Activated T-cell treated with anti-CD3 and anti-CD28 coated beads, Interleukin-2, amount 50 U/mL, for 72 hours (primary cell): ENCODE results near the gene RBM7. TPM values are rescaled to one million over a fixed set of nuclear protein-coding genes. Genes with fewer than 3 reads are reported as not detected.

ENCODE experiments used
- ATAC-seq, 2 donors: fragments of 150-1000 bp; cut with Tn5 transposase; replicated peaks in 1 of 2; 2 replicates each; pipeline ENCODE4 v1.10.0; 2021; ENCODE audit warnings: moderate library complexity in 2 of 2, mild to moderate bottlenecking in 1 of 2
- DNase-seq, 2 donors: peaks; one replicate each; pipeline ENCODE4 v3.0.0; 2021 to 2022; ENCODE audit warnings: mixed read lengths in 1 of 2
- H3K27ac Mint-ChIP-seq: one replicate; pipeline ENCODE4 v1.8.0; 2022; ENCODE audit warnings: mild to moderate bottlenecking, moderate library complexity, mixed read lengths
- H3K27me3 Mint-ChIP-seq: one replicate; pipeline ENCODE4 v1.8.0; 2022; ENCODE audit warnings: low read depth, mixed read lengths
- H3K36me3 Mint-ChIP-seq, 2 donors: one replicate each; pipeline ENCODE4 v1.8.0; 2022; ENCODE audit warnings: mixed read lengths in 2 of 2, mild to moderate bottlenecking in 1 of 2; ENCODE audit not compliant: insufficient read depth in 2 of 2
- H3K4me1 Mint-ChIP-seq: one replicate; pipeline ENCODE4 v1.8.0; 2022; ENCODE audit warnings: low read depth, mixed read lengths
- H3K4me3 Mint-ChIP-seq, 2 donors: one replicate each; pipeline ENCODE4 v1.8.0; 2022; ENCODE audit warnings: mild to moderate bottlenecking in 2 of 2, mixed read lengths in 2 of 2, moderate library complexity in 2 of 2
- H3K9me3 Mint-ChIP-seq, 2 donors: one replicate each; pipeline ENCODE4 v1.8.0; 2022; ENCODE audit warnings: mixed read lengths in 2 of 2
- total RNA-seq, 2 donors: library from RNA; stranded (reverse); gene quantifications; one replicate each; pipeline ENCODE4 v1.2.3, GENCODE V29; 2022

RBM7 gene
- total RNA-seq, result 10 to 100 TPM; 40.7 to 52.0 TPM

GRCh38 chr11:114400216-114400914 lies at the start of gene RBM7, which contains the start of gene C11orf71:
Gene RBM7 (plus strand): TSS chr11:114400666. CDS start chr11:114400672, 6 bp downstream.
Gene C11orf71 (minus strand): TSS chr11:114400511. CDS start chr11:114400331, 180 bp downstream.
- peak; percentile 97 to 98 for DNase-seq
- peak within 1 kb of the TSS; percentile 91 to 99 for H3K4me3 Mint-ChIP-seq
- H3K9me3 Mint-ChIP-seq, result no peaks in the 10 kb centered on the region
- no peaks in the 10 kb centered on the region for H3K27me3 Mint-ChIP-seq
- H3K36me3 Mint-ChIP-seq, result peaks cover 17 to 25% of the 10 kb centered on the region in 2 donors
- ATAC-seq, result peak; percentile 95 to 96
- H3K4me1 Mint-ChIP-seq, result peaks cover 59% of the 10 kb centered on the region
- peak within 1 kb of the TSS; percentile 99 for H3K27ac Mint-ChIP-seq

DNA sequence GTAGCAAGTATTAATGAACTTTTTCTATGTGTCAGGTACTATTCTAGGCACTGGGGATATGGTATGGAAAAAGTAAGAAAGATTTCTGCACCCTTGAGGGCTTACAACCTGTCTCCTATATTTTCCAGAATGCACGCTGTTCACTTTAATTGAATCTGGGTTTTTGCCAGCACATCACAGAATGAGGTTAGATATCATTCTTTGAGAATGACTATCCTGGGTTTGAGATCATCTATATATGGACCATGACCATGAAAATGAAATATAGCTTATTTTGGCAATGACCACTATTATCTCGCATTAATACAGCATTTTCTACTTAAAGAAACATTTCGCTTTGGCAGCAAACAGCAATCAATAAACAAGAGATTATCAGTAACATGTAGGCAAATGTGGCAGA lies 47.0 kb upstream of the RBM7 start:
- Mint-ChIP-seq H3K27ac (no peak overlapping the region), H3K4me1 (no peaks in the 10 kb centered on the region), H3K27me3 (peaks cover 6% of the 10 kb centered on the region), H3K9me3 (no peaks in the 10 kb centered on the region), H3K4me3 (no peak overlapping the region), H3K36me3 (no peaks in the 10 kb centered on the region)
- DNase-seq, result no peak
- ATAC-seq, result no peak

DNA sequence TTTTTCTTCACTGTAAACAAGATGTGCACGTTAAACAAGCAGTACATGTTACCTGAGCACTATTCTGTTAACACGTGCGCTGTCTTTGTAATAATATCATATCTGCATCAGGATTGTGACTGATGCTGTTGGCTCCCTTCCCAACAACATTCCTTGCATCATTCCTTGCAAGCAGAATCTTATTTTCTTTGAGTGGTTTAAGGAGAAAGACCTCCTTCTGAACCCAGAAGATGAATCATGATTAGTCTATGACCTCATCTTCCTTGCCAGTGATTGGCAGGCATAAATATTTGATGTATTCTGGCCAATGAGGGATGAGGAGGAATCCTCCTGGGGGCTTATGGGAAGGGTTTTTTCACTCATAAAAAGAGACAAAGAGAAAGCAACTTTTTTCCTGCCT lies 46.4 kb upstream of the RBM7 start:
- Mint-ChIP-seq H3K4me3 (no peak overlapping the region), H3K9me3 (no peaks in the 10 kb centered on the region)

GRCh38 chr11:114358716-114359115 lies 41.8 kb upstream of the RBM7 start:
- DNase-seq, result no peak
- Mint-ChIP-seq H3K4me1 (no peaks in the 10 kb centered on the region), H3K4me3 (no peak overlapping the region), H3K27me3 (peaks cover 15% of the 10 kb centered on the region), H3K9me3 (no peaks in the 10 kb centered on the region), H3K36me3 (no peaks in the 10 kb centered on the region), H3K27ac (no peak overlapping the region)
- no peak for ATAC-seq

More for the DNA sequence above, 46.4 kb upstream of the RBM7 start:
- no peak for ATAC-seq
- H3K4me1 Mint-ChIP-seq, result no peaks in the 10 kb centered on the region
- H3K27me3 Mint-ChIP-seq, result peaks cover 6% of the 10 kb centered on the region
- DNase-seq, result no peak
- H3K27ac Mint-ChIP-seq, result no peak overlapping the region
- no peaks in the 10 kb centered on the region for H3K36me3 Mint-ChIP-seq

DNA sequence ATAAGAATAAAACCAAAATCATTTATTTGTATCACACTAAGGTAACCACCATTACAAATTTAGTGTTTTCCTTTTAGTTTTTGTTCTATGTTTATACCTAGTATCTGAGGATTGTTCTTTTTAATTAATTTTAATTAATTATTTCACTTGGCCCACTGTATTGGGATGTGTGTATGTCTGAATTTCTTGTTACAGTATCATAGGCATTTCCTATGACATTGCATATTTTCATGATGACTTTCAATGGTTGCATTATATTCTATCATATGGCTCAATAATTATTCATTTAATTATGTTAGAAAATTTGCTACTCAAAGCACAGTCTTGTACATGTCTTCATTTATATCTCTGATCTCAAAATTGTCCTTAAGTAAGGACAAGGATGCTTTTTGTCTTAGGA lies 41.1 kb upstream of the RBM7 start:
- no peak for ATAC-seq
- no peak overlapping the region for H3K27ac Mint-ChIP-seq
- H3K27me3 Mint-ChIP-seq, result peaks cover 15% of the 10 kb centered on the region
- no peak overlapping the region for H3K4me3 Mint-ChIP-seq
- no peaks in the 10 kb centered on the region for H3K9me3 Mint-ChIP-seq
- H3K4me1 Mint-ChIP-seq, result no peaks in the 10 kb centered on the region
- H3K36me3 Mint-ChIP-seq, result no peaks in the 10 kb centered on the region
- DNase-seq, result no peak

GRCh38 chr11:114362326-114362725 lies 38.1 kb upstream of the RBM7 start:
- ATAC-seq (no peak), DNase-seq (no peak)
- Mint-ChIP-seq H3K36me3 (no peaks in the 10 kb centered on the region), H3K27ac (no peak overlapping the region), H3K9me3 (no peaks in the 10 kb centered on the region), H3K27me3 (peaks cover 24% of the 10 kb centered on the region), H3K4me1 (no peaks in the 10 kb centered on the region), H3K4me3 (no peak overlapping the region)

GRCh38 chr11:114362958-114363357 lies 37.5 kb upstream of the RBM7 start:
- DNase-seq (no peak), ATAC-seq (no peak)
- Mint-ChIP-seq H3K36me3 (no peaks in the 10 kb centered on the region), H3K4me1 (no peaks in the 10 kb centered on the region), H3K27me3 (peaks cover 24% of the 10 kb centered on the region), H3K4me3 (no peak overlapping the region), H3K27ac (no peak overlapping the region), H3K9me3 (no peaks in the 10 kb centered on the region)

DNA sequence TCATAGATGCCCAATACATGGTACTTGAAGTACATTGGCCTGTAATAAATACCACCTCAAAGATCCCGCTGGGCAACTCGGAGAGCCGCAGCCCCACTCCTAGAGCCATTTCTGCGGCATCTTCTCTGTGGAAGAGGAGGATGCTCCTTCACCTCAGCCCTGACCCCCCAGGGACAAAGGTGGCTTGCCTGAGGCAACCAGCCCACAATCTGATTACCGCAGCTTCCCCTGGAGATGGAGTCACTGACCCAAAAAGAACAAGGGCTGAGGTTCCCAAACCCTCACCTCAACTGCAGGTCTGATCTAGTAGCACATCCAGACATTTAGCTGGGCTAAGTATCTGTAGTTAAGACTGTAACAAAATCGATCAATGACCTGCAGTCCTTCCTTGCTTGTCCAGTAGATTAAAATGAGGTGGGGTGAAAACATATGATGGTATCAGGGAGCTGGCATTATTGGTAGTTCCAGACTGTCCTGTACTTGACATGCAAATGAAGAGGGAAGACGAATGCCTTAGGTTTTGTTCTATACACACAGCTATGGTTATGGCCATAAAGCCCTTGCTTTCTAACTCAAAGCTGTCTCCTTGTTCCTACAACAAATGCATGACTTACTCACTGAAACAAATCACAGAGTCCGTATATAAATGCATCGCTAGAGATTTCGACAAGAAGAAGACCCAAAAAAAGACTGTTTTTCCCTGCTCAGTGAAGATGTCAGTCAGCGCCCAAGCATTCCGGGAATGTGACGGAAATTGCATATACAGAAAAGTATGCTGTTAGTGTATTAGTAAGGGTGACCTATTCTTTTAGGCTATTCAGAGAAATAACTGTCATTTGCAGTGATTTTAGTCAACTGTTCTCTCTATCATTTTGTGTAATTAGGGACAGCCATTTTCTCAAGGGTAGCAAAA lies 33.9 kb upstream of the RBM7 start:
- Mint-ChIP-seq H3K27ac (no peak overlapping the region), H3K4me3 (no peak overlapping the region), H3K4me1 (no peaks in the 10 kb centered on the region), H3K36me3 (no peaks in the 10 kb centered on the region), H3K9me3 (no peaks in the 10 kb centered on the region), H3K27me3 (peaks cover 22% of the 10 kb centered on the region)
- DNase-seq (no peak), ATAC-seq (no peak)

DNA sequence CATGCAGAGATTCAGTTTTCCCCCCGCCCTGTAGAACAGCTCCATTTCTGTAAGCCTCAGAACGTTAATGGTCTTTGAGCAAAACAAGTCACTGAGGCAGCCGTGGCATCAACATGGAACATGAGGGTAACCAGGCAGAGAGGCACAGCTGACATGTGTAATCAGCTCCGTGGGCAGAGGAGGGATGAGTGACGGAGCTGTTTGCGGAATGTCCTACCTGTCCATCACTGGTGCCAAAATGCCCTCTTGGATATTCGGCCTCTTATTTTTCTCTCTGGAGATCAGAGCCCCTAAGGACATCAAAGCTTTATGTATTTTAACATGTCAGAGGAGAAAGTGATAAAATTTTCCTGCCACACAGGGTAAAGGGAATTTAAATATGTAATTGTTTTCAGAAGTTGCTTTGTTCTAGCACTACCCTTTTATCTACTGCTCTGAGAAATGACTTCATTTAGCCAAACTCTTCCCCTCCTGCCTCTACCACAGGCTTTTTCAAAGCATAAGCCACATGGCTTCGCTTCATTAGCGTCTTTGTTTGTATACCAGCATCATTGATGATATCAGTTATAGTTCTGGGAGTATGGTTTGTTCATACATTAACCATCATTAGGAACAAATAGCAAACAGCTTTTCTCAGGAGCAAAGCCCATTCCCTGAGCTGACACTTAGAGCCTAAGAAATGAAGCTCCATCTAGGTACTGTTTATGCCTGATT lies 33.1 kb upstream of the RBM7 start:
- no peaks in the 10 kb centered on the region for H3K9me3 Mint-ChIP-seq
- H3K27ac Mint-ChIP-seq, result no peak overlapping the region
- peaks cover 22% of the 10 kb centered on the region for H3K27me3 Mint-ChIP-seq
- no peaks in the 10 kb centered on the region for H3K4me1 Mint-ChIP-seq
- no peak overlapping the region for H3K4me3 Mint-ChIP-seq
- no peaks in the 10 kb centered on the region for H3K36me3 Mint-ChIP-seq
- no peak for ATAC-seq
- no peak for DNase-seq

- ATAC-seq (no peak), DNase-seq (no peak)
- Mint-ChIP-seq H3K36me3 (no peaks in the 10 kb centered on the region), H3K27me3 (peaks cover 26% of the 10 kb centered on the region), H3K4me1 (no peaks in the 10 kb centered on the region), H3K27ac (no peak overlapping the region), H3K9me3 (no peaks in the 10 kb centered on the region), H3K4me3 (no peak overlapping the region)
Measured at GRCh38 chr11:114368918-114369680, 31.4 kb upstream of the RBM7 start.

- H3K27me3 Mint-ChIP-seq, result peaks cover 6% of the 10 kb centered on the region
- ATAC-seq (no peak), DNase-seq (no peak)
- H3K27ac Mint-ChIP-seq, result no peak overlapping the region
- H3K4me1 Mint-ChIP-seq, result no peaks in the 10 kb centered on the region
- H3K36me3 Mint-ChIP-seq, result no peaks in the 10 kb centered on the region
- no peak overlapping the region for H3K4me3 Mint-ChIP-seq
- no peaks in the 10 kb centered on the region for H3K9me3 Mint-ChIP-seq
Measured at GRCh38 chr11:114375052-114375451, 25.4 kb upstream of the RBM7 start.

DNA sequence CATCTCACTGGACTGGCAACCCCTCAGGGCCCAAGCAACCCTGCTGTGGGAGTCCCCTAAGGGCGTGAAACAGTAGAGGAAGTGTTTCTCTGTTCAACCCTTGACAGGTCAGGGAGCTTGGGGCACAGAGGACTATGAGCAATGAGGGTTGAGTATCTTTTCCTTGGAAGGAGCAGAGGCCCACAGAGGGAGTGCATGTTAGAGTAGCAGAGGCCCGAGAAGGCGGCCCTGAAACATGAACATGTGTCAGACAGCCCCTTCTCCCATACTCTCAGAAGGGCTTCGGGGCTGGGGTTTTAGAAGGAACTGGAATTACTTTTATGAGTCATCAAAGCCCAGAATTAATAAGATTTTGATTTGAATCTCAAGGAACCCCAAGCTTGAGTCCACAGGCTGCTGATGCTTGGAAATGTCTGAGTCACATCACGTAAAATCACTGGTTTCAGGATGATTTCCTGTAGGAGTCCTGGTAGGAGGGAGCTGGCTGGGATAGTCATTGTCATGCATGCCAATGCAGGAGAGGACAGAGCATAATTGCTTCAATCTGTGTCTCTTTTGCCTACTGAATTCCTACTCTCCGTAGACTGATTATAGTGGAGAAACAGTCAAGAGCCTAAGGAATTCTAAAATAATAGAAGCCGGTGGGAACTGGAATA lies 22.7 kb upstream of the RBM7 start:
- H3K4me1 Mint-ChIP-seq, result peaks cover 9% of the 10 kb centered on the region

More for the DNA sequence above, 22.7 kb upstream of the RBM7 start:
- H3K9me3 Mint-ChIP-seq, result peaks cover 0 to under 1% of the 10 kb centered on the region in 2 donors
- no peak overlapping the region for H3K4me3 Mint-ChIP-seq
- DNase-seq (no peak), ATAC-seq (peak; percentile 13 to 21)
- H3K27ac Mint-ChIP-seq, result no peak overlapping the region
- peaks cover 0 to under 1% of the 10 kb centered on the region in 2 donors for H3K36me3 Mint-ChIP-seq
- peaks cover 6% of the 10 kb centered on the region for H3K27me3 Mint-ChIP-seq
